Dedifferentiated amniotic fluid mesenchymal stem cell (primary cell): ENCODE data around the gene ANKRD9.

Source experiments
- DNase-seq: peaks from one replicate; pipeline ENCODE4 v3.0.0-alpha.2; 2016; ENCODE audit errors: extremely low spot score

The ANKRD9 gene

DNA sequence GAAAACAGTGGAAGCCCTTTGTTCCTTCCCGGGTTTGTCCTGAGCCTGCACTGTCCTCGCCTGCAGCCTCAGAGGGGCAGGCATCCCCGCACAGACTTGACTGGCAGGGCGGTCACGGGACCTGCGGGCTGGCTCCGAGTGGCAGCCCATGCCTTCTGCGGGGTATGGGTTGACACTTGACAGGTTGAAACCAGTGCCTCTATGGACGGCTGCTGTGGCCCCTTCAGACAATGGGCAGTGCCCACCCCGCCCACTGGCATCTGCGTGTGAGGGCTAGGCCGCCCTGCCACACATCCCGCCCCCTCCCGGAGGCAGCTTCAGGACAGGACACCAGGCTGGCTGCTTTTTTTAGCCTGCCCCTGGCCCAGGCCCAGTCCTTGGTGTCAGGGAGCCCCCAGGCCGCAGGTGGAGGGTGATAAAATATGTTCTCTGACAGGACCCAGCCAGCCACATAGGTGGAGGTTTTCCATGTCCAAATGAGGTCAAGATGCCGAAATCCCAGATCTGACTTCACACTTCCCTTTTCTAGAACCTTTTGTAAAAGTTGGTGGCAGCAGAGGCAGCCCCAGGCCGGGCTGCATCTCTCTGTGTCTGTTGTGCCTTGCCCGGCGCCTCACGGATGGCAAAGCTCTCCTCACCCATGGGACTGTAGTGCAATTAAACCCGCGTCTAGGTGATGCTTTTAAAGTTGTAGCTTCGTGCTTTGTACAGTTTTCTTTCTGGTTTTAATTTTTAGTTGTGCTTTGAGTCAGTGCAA lies 10.0 kb downstream of the ANKRD9 start:
- DNase-seq: no peak

DNA sequence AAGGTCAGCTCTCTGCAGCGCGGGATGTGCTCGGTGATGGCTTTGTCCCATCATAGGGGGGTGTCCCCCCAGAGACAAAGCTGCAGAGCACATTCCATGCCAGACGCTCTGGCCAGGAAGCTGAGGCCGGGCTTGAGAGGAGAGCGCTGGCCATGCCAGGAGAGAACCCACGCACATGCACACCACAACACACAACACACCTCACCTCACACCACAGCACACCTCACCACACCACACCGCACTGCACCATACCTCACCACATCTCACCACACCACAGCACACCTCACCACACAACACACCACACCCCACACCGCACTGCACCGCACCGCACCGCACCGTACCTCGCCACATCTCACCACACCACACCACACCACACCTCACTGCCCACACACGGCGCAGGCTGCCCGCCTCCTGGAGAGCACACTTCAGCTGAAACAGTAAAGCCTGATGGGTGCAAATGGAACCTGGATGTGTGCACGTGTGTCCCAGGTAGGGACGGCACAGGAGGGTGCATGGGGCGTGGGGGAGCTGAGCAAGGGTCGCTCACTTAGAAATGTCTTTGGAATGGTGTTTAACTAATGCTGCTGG lies 10.8 kb downstream of the ANKRD9 start:
- no peak for DNase-seq

DNA sequence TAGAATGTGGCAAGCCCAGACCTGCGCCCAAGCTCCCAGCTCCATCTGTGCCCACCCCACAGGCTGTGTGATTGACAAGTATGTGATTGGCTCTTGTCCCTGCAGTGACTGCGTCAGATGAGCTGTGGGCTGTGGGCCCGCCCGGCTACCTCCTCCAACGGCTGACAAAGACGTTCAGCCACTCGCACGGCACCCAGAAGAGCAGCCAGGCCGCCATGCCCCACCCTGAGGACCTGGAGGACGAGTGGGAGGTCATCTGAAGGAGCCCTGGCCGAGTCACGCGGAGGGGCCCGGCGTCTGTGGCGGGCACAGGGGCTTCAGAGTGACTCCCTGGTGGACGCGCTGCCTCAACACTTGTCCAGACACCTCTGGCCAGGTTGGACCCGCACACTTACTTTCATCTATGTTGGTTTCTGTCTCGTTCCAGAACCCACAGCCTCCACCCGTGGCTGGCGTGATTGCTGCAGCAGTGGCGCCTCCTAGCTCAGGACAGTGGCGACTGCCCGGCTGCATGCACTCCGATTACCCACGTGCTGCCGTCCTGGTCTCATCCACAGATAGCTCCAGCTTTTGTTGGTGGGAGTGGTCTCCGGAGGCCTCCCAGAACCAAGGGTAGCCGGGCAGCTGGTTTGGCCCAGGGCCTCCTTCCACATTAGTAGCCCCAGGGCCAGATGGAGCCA lies 11.4 kb downstream of the ANKRD9 start:
- DNase-seq: no peak

DNA sequence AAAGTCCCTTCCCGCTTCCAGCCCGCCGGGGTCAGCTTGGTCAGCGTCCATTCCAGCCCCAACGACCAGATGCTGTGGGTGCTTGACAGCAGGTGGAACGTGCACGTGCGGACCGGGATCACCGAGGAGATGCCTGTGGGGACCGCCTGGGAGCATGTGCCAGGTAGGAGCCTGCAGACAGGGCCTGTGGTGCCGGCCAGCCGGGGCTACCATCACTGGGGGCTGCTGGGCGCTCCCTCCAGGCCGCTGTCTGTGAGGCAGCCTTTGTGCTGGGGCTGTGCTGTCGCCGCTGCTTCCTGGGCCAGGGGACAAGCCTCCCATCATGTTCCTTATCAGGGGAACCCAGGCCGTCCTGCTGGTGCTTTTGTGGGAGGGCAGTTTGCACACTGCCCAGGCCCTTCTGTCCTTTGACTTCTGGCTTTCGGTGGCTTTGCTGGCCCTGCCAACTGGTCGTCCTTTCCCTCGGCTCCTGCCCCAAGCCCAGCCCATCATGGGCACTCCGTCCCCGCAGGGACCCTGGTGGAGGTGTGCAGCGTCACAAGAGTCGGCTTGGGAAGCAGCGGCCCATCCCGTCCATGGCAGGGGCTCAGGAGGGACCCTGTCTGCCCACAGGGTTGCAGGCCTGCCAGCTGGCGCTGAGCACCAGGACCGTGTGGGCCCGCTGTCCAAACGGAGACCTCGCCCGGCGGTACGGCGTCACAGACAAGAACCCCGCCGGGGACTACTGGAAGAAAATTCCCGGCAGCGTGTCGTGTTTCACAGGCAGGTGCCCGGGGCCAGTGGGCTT lies 12.4 kb downstream of the ANKRD9 start:
- no peak for DNase-seq

DNA sequence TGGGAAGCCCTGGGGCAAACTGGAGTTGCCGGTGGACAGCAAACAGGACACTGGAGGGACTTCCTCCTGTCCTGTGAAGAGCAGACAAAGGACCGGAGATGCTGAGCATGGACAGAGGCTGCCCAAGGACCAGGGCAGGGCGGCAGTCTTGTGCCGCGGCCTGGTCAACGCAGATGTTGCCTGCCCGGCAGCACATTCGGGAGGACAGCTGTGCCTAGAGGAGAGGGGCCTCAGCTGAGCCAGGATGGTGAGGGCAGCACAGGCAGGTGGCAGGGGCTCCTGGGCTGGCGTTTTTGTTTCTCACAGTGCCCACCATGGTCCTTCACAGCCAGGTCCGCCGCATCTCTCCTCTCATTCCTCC lies 13.3 kb downstream of the ANKRD9 start:
- no peak for DNase-seq

DNA sequence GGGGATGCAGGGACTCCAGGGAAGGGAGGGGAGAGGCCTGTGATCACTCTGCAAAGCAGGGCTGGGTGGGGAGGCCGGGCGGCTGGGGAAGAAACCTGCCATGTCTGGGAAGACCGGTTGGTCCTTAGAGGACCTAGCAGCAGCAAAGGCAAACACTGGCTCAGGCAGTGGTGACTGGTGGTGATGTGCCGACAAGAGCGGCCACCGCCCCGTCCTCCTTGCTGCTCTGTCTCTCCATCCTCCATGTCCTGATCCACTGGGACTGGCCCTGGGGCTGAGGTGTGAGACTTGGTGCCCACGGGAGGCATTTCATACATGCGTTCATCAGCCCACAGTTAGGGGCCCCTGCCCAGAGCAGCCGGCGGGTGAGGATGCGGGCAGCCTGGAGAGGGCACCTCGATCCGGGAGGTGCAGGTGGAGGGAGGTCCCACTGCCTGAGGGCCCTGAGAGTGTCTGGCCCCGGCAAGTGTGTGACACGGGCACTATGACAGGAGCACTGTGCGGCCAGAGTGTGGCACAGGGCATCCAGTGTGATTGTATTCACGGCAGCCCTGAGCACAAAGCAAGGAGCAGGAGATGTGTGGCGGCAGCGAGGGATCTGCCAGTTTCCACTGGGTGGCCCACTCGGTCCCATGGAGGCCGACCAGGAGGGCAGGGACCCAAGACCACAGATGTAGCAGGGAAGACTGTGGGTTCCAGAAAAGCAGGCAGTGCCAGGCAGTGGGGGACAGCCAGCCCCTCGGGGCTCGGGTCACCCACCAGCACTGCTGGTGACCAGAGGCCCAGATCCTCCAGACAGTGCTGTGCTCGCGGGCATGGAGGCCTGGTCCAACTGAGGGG lies 13.9 kb downstream of the ANKRD9 start:
- DNase-seq: no peak

DNA sequence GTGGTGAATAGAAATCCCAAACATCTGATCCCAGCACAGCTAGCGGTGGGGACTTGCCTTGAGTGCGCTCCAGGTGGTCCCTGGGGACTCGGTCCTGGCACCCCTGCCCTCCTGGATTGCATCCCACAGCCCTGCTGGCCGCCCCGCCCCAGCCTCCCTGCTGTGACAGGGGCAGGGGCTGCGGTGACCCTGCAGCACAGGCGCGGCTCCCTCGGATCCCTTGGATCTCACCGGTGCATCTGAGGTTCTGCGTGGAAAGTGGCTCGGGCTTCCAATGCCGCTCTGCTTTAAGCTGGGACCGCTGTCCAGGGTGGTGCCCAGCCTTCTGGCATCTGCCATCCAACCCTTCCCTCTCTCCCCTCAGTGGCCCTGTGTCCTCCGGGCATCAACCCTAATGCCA lies 16.0 kb downstream of the ANKRD9 start:
- no peak for DNase-seq

DNA sequence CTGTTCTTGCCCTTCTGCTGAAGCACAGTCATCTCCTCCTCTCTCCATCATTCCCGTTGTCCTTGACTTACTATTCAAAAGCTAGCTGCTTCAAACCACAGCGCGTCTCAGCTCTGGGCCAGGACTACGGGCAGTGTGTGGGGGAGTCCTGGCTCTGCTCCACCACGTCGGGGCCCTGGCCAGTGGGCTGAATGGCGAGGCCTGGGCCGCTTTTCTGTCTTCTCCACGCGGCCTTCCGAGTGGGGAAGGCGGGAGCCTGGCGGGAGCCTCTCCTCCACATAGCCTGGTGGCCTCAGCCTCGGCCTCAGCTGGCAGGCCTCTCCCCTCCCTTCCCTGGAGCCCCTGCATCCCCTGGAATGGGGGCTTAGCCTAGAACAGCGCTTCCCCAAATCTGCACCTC lies 16.5 kb downstream of the ANKRD9 start:
- no peak for DNase-seq

DNA sequence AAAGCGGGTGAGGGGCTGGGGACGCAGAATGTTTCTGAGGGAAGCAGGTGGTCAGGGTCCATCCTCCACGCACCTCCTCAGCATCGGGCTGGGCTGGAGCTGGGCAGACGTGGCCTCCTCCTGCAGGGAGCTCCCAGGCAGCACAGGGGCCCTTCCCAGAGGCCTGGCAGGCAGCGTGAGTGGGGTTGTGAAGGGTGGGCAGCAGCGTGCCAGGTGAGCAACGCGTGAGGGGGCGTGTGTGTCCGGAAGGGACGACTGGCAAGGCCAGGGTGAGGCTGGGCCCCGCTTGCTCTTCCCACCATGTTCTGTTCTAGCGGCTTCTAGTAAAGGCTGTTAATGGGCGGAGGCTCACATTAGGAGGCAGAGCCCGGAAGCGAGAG lies 17.1 kb downstream of the ANKRD9 start:
- DNase-seq: no peak

DNA sequence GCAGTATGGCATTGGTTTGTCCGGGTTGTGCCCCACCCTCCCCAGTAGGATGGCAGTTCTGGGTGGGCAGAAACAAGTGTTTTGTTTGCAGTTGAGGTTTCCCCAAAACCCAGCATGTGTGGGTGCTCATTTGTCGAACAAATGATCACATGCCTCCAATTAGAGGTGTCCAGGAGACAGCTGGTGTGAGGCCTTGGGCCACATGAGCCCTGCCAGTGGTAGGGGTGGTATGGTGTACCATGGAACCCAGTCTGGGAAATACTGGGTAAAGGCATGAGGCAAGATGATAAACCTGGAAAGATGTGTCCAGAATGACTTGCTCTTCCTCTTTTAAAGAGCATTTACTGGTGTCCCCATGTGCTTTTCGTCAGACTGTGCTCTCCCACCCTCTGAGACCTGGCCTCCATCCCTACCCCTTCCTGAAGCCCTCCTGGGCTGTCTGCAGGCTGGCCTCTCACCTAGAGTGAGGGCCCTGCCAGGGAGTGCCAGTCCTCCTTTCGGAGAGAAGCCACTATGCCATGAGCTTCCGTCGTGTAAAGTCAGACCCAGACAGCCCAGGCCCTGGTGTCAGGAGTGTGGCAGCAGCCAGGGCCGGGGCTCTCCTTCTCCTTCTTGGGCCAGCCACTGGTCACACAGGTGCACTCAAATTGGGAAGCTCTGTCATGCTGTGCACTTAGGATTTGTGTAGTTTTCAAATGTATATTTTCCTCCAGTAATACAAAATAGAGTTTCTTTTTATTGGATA lies 17.6 kb downstream of the ANKRD9 start:
- no peak for DNase-seq

DNA sequence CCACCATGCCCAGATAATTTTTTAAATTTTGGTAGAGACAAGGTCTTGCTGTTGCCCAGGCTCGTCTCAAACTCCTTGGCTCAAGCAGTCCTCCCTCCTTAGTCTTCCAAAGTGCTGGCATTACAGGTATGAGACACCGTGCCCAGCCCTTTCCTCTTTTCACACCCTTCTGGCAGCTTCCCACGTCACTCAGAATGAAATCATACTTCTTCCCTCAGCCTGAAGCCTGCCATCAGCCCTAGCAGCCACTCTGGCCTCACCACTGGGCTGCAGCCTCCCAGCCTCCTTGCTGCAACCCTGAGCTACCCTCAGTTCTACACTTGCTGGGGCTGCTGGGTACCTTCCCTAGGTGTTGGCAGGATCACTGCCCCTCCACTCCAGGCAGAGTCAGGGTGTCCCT lies 18.2 kb downstream of the ANKRD9 start:
- DNase-seq: no peak

DNA sequence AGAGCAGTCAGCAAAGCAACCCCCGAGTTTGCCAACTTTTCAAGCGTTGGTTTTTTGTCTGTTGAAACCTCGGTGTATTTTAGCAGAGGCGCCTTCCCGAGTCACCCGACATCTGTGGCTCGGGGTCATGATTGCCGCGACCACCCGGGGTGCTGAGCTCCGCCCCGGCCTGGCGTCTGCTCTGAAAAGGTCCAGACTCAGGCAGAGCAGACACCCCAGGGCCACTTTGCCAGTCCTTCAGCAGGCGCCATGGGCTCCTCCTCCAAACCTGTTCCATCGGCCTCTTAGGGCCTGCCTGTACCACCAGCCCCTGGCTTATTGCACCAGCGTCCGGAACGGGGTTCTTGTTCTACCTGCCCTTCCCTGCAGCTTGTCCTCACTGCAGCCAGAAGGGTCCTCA lies 19.1 kb downstream of the ANKRD9 start:
- DNase-seq: no peak

DNA sequence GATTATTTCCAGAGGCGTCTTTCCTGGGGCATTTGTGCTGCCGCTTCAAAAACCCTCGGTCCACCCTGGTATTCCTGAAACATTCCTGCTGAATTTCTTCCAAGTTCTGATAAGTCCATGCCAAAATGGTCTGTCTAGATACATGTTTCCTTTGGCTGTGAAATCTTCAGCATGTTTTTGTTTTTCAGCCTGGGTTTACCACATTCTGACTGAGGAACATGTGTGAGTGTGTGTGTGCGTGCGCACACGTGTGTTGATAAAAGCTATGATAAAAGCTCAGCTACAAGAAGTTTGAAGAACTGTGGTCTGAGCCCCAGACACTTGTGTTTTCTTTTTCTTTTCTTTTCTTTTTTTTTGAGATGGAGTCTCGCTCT lies 22.4 kb downstream of the ANKRD9 start:
- no peak for DNase-seq

DNA sequence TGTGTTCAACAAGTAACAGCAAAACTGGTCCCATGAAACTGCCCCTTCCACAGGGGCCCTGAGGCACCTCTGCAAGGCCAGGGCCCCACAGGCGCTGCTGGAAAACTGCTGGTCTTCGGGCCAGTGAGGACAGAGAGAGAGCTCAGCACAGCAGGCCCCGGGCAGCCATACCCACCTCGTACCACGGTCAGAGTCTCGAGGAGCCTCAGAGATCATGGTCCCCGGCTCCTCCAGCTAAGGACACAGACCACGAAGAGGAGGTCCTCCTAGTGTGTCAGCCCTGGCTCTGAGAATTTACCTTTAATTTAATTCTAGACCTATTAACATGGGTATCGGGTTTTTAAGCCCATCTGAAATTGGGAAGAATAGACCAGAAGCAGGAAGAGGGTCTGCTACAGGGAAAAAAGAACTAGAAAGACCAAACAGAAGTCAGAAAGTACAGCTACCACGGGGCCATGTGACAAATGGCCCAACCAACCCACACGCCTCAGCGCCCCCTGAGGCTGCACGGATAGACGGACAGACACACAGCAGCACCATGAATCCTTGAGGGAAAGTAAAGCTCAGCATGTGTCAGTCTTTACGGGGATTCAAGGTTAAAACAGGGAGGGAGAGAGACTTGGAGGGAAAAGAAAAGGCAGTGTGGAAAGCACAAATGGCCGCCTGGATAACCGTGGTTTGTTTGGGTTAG lies 22.9 kb downstream of the ANKRD9 start:
- DNase-seq: no peak

DNA sequence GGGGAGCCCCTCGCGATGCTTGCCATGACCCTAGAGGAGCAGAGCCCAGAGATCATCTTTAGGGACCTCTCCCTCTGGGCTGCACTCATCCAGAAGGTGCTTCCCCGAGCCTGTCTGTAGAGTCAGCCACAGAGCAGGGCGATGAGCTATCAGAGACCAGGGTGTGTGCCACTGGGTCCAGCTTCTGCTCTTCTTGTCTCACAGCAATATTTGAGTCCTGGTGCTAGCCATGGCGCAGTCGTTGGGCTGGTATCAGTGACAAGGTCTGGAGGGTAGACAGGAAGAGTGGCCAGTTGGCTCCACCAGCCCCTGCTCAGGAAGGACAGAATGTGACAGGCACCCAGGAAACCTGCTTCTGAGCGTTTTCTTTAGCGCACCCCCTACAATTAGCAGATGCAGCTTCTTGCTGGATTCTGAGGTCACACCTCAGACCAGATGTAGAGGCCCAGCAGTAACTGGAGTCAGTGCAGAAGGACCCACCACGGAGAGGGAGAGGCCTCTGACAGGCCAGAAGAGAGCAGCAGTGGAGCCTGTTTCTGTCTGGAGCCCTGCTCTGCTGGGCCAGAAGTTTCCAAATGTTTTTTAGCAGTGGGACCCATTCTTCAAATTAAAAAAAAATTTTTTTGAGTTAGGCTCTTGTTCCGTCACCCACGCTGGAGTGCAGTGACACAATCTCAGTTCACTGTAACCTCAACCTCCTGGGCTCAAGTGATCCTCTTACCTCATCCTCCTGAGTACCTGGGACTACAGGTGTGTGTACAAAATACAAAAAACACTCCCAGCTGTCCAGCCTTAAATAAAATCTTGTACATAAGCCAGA lies 23.7 kb downstream of the ANKRD9 start:
- no peak for DNase-seq

DNA sequence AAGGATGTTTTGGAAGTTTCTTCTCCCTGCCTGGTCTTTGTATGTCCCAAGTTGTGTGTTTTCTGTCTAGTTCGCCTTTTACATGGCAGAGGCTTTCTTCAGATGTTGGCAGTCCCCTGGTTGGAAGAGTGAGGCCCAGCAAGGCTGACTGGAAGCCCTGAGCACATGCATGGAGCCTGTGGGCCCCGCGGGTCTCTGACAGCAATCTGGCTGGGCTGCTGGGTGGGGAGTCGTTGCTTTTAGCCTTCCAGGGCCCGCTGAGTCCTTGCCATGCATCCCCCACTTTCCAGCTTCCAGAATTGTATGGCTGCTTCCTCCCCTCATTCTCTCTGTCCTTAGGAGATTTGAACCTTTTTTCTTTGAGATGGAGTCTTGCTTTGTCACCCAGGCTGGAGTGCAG lies 25.3 kb downstream of the ANKRD9 start:
- DNase-seq: no peak

DNA sequence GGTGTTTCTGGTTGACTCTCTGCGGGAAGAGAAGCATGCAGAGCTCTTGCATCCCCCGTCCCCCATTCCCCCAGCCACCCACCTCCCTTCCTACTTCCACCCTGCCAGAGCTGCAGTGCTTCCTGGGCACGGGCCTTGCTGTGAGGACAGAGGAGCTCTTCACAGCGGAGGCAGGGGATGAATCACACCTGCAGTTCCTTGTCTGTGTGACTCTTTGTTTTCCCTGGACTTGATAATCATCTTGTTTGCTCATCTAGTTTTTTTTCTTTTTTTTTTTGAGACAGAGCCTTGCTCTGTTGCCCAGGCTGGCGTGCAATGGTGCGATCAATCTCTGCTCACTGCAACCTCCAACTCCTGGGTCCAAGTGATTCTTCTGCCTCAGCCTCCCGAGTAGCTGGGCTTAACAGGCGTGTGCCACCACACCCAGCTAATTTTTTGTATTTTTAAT lies 27.8 kb downstream of the ANKRD9 start:
- no peak for DNase-seq

DNA sequence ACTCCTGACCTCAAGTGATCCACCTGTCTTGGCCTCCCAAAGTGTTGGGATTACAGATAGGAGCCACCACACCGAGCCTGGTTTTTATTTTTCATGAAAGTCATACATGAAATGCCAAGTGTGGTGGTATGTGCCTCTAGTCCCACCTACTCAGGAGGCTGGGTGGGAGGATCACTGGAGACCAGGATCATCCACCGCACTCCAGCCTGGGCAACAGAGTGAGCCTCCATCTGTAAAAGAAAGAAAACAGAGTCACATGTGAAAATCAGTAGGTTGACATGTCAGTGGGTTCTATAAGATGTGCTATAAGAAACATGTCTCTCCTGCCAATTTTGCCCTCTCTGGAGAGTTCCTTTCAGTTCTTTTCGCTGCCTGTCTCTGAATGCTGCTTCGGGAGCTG lies 28.2 kb downstream of the ANKRD9 start:
- DNase-seq: no peak

DNA sequence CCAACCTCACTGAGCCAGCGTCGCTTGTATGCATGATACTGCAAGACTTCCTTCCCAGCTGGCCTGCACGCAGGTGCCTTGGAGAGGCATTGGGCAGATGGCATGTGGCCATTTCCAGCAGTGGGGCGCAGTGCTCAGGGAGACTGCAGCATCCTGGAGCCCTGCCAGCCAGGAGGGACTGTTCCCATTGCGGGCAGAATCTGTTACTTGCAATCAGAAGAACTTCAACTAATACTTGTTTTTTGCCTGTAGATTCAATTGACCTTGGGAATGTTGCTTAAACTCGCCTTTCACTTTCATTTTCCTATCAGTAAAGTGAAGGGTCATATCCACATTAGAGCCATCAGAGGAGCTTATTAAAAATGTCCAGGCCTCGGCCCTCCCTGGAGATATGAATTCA lies 29.8 kb downstream of the ANKRD9 start:
- no peak for DNase-seq
